SK-MEL-5 (cell line): Measurements from ENCODE around the gene C10orf90. TPM values are rescaled to one million over a fixed set of nuclear protein-coding genes. Genes with fewer than 3 reads are reported as not detected.
"Not testable (repeated sequence)": the region's sequence is repeated elsewhere in the genome, so short reads cannot be mapped to it uniquely, and the experiment has no call there.

Experiments
- DNase-seq: peaks from one replicate; pipeline ENCODE4 v3.0.0-alpha.2; 2016; ENCODE audit warnings: low read depth, low spot score
- in situ Hi-C: cut with HindIII; loops from 2 replicates; pipeline ENCODE4 v1.10.0; 2016; ENCODE audit warnings: low sequenced_read_pairs, high pct_unique_total_duplicates, low pct_unique_long_range_greater_than_20kb
- total RNA-seq: library from RNA; depleted of rRNA; stranded (reverse); fragments of >200 nt; shearing (Covaris generic); gene quantifications from 2 replicates; pipeline ENCODE4 v1.2.3, GENCODE V29; 2014

Gene C10orf90
- total RNA-seq, 1 experiment from 2014 or later, result 78.1 TPM

GRCh38 chr10:126570621-126571602 lies 99.6 kb downstream of the C10orf90 start:
- DNase-seq, result peak; percentile 16
- in situ Hi-C loops, result no loop called here

- no peak for DNase-seq
- in situ Hi-C loops, result no loop called here
These were observed 100.3 kb downstream of the C10orf90 start for GRCh38 chr10:126570245-126570570.

GRCh38 chr10:126569513-126570244 lies 100.8 kb downstream of the C10orf90 start:
- in situ Hi-C loops, result no loop called here
- DNase-seq, result no peak

- in situ Hi-C loops, result no loop called here
- no peak for DNase-seq
These were observed 101.6 kb downstream of the C10orf90 start for GRCh38 chr10:126568809-126569385.

GRCh38 chr10:126565871-126566270 lies 104.6 kb downstream of the C10orf90 start:
- in situ Hi-C loops, result no loop called here

GRCh38 chr10:126565441-126565840 lies 105.1 kb downstream of the C10orf90 start:
- in situ Hi-C loops, result no loop called here
- peak; percentile 69 for DNase-seq

More at GRCh38 chr10:126565871-126566270, 104.6 kb downstream of the C10orf90 start:
- no peak for DNase-seq

GRCh38 chr10:126564326-126564888 lies 106.1 kb downstream of the C10orf90 start:
- in situ Hi-C loops, result no loop called here
- DNase-seq, result no peak

- in situ Hi-C loops, result no loop called here
- DNase-seq, result no peak
These were observed 107.1 kb downstream of the C10orf90 start for GRCh38 chr10:126563361-126563760.

GRCh38 chr10:126561921-126562680 lies 108.4 kb downstream of the C10orf90 start:
- in situ Hi-C loops, result no loop called here
- no peak for DNase-seq

GRCh38 chr10:126561294-126561920 lies 109.1 kb downstream of the C10orf90 start:
- in situ Hi-C loops, result no loop called here
- no peak for DNase-seq

- in situ Hi-C loops, result no loop called here
- no peak for DNase-seq
These were observed 111.6 kb downstream of the C10orf90 start for GRCh38 chr10:126558881-126559280.

GRCh38 chr10:126551202-126551601 lies 119.3 kb downstream of the C10orf90 start:
- in situ Hi-C loops, result no loop called here
- no peak for DNase-seq

- in situ Hi-C loops, DNase-seq: not testable (repeated sequence)
These were observed 119.9 kb downstream of the C10orf90 start for GRCh38 chr10:126550586-126550985.

- in situ Hi-C loops, result no loop called here
- DNase-seq, result no peak
These were observed 121.1 kb downstream of the C10orf90 start for GRCh38 chr10:126549344-126549743.

GRCh38 chr10:126544565-126544964 lies 125.9 kb downstream of the C10orf90 start:
- in situ Hi-C loops, result no loop called here
- DNase-seq, result no peak

- in situ Hi-C loops, result no loop called here
- DNase-seq, result no peak
These were observed 131.9 kb downstream of the C10orf90 start for GRCh38 chr10:126538439-126539135.
